Calu3 (cell line): ENCODE results near the gene ARHGEF6. TPM values are rescaled to one million over a fixed set of nuclear protein-coding genes. Genes with fewer than 3 reads are reported as not detected.

Experiments
- BruUV-seq: library from RNA; stranded (reverse); fragments of 400-500 nt; replicated peaks from 2 replicates; lab custom pipeline; 2021; lab: Mats Ljungman, UMichigan
- CTCF ChIA-PET: fragments of 300-600 bp; sonication (Branson Sonifier 250); formaldehyde crosslinking; loops from one replicate; lab custom pipeline; 2022; ENCODE audit warnings: antibody characterized with exemption; lab: Charles Lee
- DNase-seq: peaks from one replicate; pipeline ENCODE4 v3.0.0; 2022
- H3K27ac Mint-ChIP-seq: one replicate; pipeline ENCODE4 v1.8.0; 2022; ENCODE audit warnings: mixed read lengths; ENCODE audit not compliant: unreplicated experiment
- H3K27me3 Mint-ChIP-seq: one replicate; pipeline ENCODE4 v1.8.0; 2022; ENCODE audit warnings: mixed read lengths; ENCODE audit not compliant: unreplicated experiment
- H3K36me3 Mint-ChIP-seq: one replicate; pipeline ENCODE4 v1.8.0; 2022; ENCODE audit warnings: mild to moderate bottlenecking, moderate library complexity, mixed read lengths; ENCODE audit not compliant: insufficient read depth, unreplicated experiment
- H3K4me1 Mint-ChIP-seq: one replicate; pipeline ENCODE4 v1.8.0; 2022; ENCODE audit warnings: mild to moderate bottlenecking, low read depth, mixed read lengths; ENCODE audit not compliant: unreplicated experiment
- H3K4me3 Mint-ChIP-seq: one replicate; pipeline ENCODE4 v1.8.0; 2022; ENCODE audit warnings: mild to moderate bottlenecking, low read depth, moderate library complexity, mixed read lengths; ENCODE audit not compliant: unreplicated experiment
- H3K9me3 Mint-ChIP-seq: one replicate; pipeline ENCODE4 v1.8.0; 2022; ENCODE audit warnings: low read depth, mixed read lengths; ENCODE audit not compliant: unreplicated experiment
- intact Hi-C: fragments of 100-400 bp; cut with micrococcal nuclease; formaldehyde crosslinking; loops from one replicate; pipeline ENCODE4 v1.10.0; 2022; ENCODE audit not compliant: unreplicated experiment
- total RNA-seq: library from RNA; stranded (reverse); gene quantifications from 2 replicates; pipeline ENCODE4 v1.2.3, GENCODE V29; 2022
- TF ChIP-seq, protein P1 (sequence below): fragments of 200-600 bp; IDR thresholded peaks from one replicate; pipeline ENCODE4 v1.8.0; 2022; ENCODE audit warnings: antibody characterized with exemption; ENCODE audit not compliant: unreplicated experiment

ARHGEF6 gene
- total RNA-seq, 1 experiment from 2014 or later = 0.07 TPM

DNA sequence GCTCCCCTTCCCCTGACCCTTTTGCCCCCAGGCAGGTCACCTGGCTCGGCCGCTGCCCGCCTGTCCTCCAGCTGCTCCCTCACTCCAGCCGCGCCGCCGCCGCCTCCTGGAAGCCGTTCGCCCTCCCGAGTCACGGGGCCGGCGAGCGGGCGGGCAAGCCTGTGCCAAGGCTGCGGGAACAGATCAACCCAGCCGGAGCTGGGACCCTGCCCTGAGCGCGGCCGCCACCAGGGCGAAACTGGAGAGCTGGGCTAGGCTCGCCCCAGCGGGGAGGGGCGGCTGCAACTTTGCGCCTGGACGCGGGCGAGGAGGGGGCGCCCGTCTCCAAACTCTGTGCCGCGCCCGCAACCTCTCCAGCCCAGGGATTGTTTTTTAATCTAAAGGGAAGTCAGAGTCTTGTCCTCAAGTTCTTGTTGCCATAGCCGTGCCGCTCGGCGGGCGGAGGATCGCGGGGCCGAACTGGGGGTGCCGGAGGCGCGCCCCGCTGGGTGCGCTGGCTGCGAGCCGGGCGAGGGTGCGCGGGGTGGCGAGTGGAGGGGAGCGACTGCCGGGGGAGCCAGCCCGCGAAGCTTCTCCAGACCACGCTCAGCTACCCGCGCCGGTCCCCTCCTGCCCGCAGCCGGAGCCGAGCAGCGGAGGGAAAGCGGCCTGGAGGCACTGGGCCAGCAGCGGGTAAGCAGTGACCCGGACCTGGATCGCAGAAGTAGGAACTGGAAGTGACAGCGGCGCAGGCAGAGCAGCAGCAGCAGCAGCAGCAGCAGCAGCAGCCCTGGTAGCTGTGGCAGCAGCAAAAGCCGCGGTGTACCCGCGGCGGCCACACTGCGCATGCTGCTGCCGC, 13.4 kb downstream of the ARHGEF6 start:
- DNase-seq = peak; percentile 57
- TF ChIP-seq, protein P1, sequence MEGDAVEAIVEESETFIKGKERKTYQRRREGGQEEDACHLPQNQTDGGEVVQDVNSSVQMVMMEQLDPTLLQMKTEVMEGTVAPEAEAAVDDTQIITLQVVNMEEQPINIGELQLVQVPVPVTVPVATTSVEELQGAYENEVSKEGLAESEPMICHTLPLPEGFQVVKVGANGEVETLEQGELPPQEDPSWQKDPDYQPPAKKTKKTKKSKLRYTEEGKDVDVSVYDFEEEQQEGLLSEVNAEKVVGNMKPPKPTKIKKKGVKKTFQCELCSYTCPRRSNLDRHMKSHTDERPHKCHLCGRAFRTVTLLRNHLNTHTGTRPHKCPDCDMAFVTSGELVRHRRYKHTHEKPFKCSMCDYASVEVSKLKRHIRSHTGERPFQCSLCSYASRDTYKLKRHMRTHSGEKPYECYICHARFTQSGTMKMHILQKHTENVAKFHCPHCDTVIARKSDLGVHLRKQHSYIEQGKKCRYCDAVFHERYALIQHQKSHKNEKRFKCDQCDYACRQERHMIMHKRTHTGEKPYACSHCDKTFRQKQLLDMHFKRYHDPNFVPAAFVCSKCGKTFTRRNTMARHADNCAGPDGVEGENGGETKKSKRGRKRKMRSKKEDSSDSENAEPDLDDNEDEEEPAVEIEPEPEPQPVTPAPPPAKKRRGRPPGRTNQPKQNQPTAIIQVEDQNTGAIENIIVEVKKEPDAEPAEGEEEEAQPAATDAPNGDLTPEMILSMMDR = peak; percentile 19
- intact Hi-C loops = no loop called here
- no peaks in the 10 kb centered on the region for H3K9me3 Mint-ChIP-seq
- peak overlapping the region; percentile 72 for H3K4me3 Mint-ChIP-seq
- no peaks in the 10 kb centered on the region for H3K36me3 Mint-ChIP-seq
- H3K4me1 Mint-ChIP-seq = no peaks in the 10 kb centered on the region
- H3K27me3 Mint-ChIP-seq = peaks cover 19% of the 10 kb centered on the region
- CTCF ChIA-PET = interaction anchor here (0.6 to 1.1 kb wide), 2 partner anchors 41 to 99 kb away, joined by 3 to 8 read pairs; no protein-coding TSS in a partner anchor
- H3K27ac Mint-ChIP-seq = no peak overlapping the region
- BruUV-seq = no TSS peak

DNA sequence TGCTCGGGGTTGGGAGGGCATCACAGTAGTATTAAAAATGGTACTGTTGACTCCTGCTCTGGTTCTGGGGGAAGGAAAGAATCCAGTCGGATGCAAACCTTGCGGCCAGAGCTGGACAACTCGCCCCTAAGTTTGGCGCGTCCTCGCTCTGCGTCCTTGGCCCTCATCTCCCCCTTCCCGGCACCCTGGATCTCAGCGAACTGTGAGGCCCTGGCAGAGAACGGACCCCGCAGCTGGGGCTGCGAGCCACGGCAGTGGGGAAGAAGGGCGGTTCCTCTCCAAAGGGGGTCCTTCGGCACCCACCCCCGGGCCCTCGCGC, 14.0 kb downstream of the ARHGEF6 start:
- no TSS peak for BruUV-seq
- Mint-ChIP-seq H3K9me3 (no peaks in the 10 kb centered on the region), H3K4me3 (peak overlapping the region; percentile 72), H3K36me3 (no peaks in the 10 kb centered on the region), H3K4me1 (no peaks in the 10 kb centered on the region), H3K27ac (no peak overlapping the region), H3K27me3 (peaks cover 19% of the 10 kb centered on the region)
- CTCF ChIA-PET = no interaction called here
- intact Hi-C loops = no loop called here
- TF ChIP-seq, protein P1 = no peak
- DNase-seq = no peak

DNA sequence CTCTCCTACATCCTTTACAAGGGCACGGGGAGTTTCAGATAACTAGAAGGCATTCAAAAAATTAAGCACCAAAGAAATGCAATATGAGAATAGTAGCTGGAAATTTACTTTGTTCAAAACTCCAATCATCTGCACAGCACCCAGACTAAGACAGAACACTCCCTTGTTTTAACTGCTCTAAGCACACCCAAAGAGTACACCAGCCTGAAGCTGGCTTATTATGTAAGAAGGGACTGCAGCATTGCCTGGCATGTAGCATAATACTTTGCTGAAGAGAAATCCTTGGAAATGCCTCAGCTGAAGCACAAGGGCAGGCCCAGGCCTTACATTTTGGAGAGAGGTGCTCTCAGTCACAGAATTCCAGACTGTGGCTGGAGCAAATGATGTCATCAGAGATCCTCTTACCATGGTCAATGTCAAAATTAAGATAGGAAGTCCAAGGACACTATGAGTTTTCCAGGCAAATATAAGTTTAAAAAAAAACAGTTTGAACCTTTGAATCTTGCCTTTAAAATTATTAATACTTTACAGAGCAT, 14.8 kb downstream of the ARHGEF6 start:
- TF ChIP-seq, protein P1 = no peak
- no peaks in the 10 kb centered on the region for H3K4me1 Mint-ChIP-seq

DNA sequence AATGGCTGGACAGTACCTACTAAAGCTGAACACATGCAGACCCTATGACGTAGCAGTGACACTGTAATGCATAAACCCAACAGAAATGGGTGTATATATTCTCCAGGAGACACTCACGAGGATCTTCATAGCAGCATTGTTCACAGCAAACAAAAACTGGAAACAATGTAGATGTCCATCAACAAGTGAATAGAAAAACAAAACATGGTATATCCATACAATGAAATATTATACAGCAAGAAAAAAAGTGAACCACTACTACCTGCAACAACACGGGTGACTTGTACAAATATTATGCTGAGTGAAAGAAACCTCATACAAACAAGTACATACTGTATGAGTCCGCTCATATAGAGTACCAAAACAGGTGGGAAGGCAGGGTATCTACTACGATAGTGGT, 16.5 kb downstream of the ARHGEF6 start:
- TF ChIP-seq, protein P1 = no peak

More for the DNA sequence above, 14.8 kb downstream of the ARHGEF6 start:
- H3K36me3 Mint-ChIP-seq = no peaks in the 10 kb centered on the region
- H3K27ac Mint-ChIP-seq = no peak overlapping the region
- CTCF ChIA-PET = no interaction called here
- H3K9me3 Mint-ChIP-seq = no peaks in the 10 kb centered on the region
- intact Hi-C loops = no loop called here
- no TSS peak for BruUV-seq
- H3K4me3 Mint-ChIP-seq = no peak overlapping the region
- no peak for DNase-seq
- peaks cover 19% of the 10 kb centered on the region for H3K27me3 Mint-ChIP-seq

More for the DNA sequence above, 16.5 kb downstream of the ARHGEF6 start:
- intact Hi-C loops = no loop called here
- CTCF ChIA-PET = no interaction called here
- DNase-seq = no peak
- H3K4me1 Mint-ChIP-seq = no peaks in the 10 kb centered on the region
- peaks cover 17% of the 10 kb centered on the region for H3K27me3 Mint-ChIP-seq
- no peaks in the 10 kb centered on the region for H3K9me3 Mint-ChIP-seq
- no peak overlapping the region for H3K27ac Mint-ChIP-seq
- no peak overlapping the region for H3K4me3 Mint-ChIP-seq
- no TSS peak for BruUV-seq
- H3K36me3 Mint-ChIP-seq = no peaks in the 10 kb centered on the region
